Breast epithelium (tissue), 4 donors: Measurements from ENCODE around the gene TRIM56. TPM values are rescaled to one million over a fixed set of nuclear protein-coding genes. Genes with fewer than 3 reads are reported as not detected.
"Not testable (repeated sequence)": the region's sequence is repeated elsewhere in the genome, so short reads cannot be mapped to it uniquely, and the experiment has no call there.

ENCODE experiments used
- DNase-seq, 2 donors: peaks; one replicate each; pipeline ENCODE4 v3.0.0-alpha.2; 2019; ENCODE audit warnings: low spot score in 2 of 2
- H3K27ac ChIP-seq, 2 donors: fragments of 200-600 bp; sonication (generic) in 1 of 2; one replicate each; pipeline ENCODE4 v1.5.1; 2016 to 2019; ENCODE audit warnings: mild to moderate bottlenecking in 1 of 2
- H3K27me3 ChIP-seq, 2 donors: fragments of 200-600 bp; sonication (generic) in 1 of 2; one replicate each; pipeline versions ENCODE4 v1.5.1 to v1.6.0; 2017 to 2019; ENCODE audit warnings: control low read depth in 1 of 2, mild to moderate bottlenecking in 1 of 2
- H3K36me3 ChIP-seq: fragments of 200-600 bp; one replicate; pipeline ENCODE4 v1.5.1; 2019
- H3K4me1 ChIP-seq, 2 donors: fragments of 200-600 bp; sonication (generic); one replicate each; pipeline ENCODE4 v1.5.1; 2016 to 2019; ENCODE audit warnings: control low read depth in 1 of 2
- H3K4me3 ChIP-seq, 3 donors: fragments of 200-600 bp; sonication (generic); 1 replicate in 2 of 3; 2 replicates in 1 of 3; pipeline ENCODE4 v1.5.1; 2016 to 2019; ENCODE audit warnings: mild to moderate bottlenecking in 3 of 3, moderate library complexity in 2 of 3
- H3K9me3 ChIP-seq, 2 donors: fragments of 200-600 bp; sonication (generic) in 1 of 2; one replicate each; pipeline ENCODE4 v1.5.1; 2016 to 2019; ENCODE audit warnings: control low read depth in 1 of 2
- POLR2A ChIP-seq: fragments of 450-650 bp; IDR thresholded peaks from one replicate; pipeline ENCODE4 v1.6.1; 2016; ENCODE audit warnings: antibody characterized with exemption, mild to moderate bottlenecking, moderate library complexity
- POLR2AphosphoS5 ChIP-seq, 3 donors: sonication (generic); formaldehyde crosslinking; IDR thresholded peaks; one replicate each; pipeline ENCODE4 v1.6.1; 2017; ENCODE audit warnings: antibody characterized with exemption in 3 of 3
- intact Hi-C: fragments of 100-400 bp; cut with DNase I; formaldehyde crosslinking; loops from one replicate; pipeline ENCODE4 v1.15.1; 2023; ENCODE audit warnings: low total_unique reads
- total RNA-seq, 3 donors: library from RNA; depleted of rRNA; stranded (reverse); fragments of >200 nt; gene quantifications; one replicate each; pipeline ENCODE4 v1.1.0, GENCODE V29; 2016
- TF ChIP-seq, protein P1 (sequence below), 3 donors: fragments of 450-650 bp; IDR thresholded peaks; one replicate each; pipeline ENCODE4 v1.5.1; 2016 to 2017; ENCODE audit warnings: antibody characterized with exemption in 3 of 3, mild to moderate bottlenecking in 3 of 3, moderate library complexity in 3 of 3

TRIM56 gene
- total RNA-seq, 3 donors from 2014 or later = 14.1 to 21.6 (median 19.9) TPM

- peaks cover 0 to 7% of the 10 kb centered on the region in 2 donors for H3K4me1 ChIP-seq
- intact Hi-C loops = no loop called here
- no peak for DNase-seq
- no peaks in the 10 kb centered on the region for H3K9me3 ChIP-seq
- H3K27me3 ChIP-seq = no peaks in the 10 kb centered on the region
- peak overlapping the region in 2 of 3 donors; percentile 51 to 64 for H3K4me3 ChIP-seq
- TF ChIP-seq, protein P1, sequence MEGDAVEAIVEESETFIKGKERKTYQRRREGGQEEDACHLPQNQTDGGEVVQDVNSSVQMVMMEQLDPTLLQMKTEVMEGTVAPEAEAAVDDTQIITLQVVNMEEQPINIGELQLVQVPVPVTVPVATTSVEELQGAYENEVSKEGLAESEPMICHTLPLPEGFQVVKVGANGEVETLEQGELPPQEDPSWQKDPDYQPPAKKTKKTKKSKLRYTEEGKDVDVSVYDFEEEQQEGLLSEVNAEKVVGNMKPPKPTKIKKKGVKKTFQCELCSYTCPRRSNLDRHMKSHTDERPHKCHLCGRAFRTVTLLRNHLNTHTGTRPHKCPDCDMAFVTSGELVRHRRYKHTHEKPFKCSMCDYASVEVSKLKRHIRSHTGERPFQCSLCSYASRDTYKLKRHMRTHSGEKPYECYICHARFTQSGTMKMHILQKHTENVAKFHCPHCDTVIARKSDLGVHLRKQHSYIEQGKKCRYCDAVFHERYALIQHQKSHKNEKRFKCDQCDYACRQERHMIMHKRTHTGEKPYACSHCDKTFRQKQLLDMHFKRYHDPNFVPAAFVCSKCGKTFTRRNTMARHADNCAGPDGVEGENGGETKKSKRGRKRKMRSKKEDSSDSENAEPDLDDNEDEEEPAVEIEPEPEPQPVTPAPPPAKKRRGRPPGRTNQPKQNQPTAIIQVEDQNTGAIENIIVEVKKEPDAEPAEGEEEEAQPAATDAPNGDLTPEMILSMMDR (IDR thresholded peaks at IDR 0.05) = no peak
- peak overlapping the region; percentile 21 to 63 for H3K27ac ChIP-seq
- no peaks in the 10 kb centered on the region for H3K36me3 ChIP-seq
These were observed 2.2 kb downstream of the TRIM56 start for GRCh38 chr7:101087334-101088068.

DNA sequence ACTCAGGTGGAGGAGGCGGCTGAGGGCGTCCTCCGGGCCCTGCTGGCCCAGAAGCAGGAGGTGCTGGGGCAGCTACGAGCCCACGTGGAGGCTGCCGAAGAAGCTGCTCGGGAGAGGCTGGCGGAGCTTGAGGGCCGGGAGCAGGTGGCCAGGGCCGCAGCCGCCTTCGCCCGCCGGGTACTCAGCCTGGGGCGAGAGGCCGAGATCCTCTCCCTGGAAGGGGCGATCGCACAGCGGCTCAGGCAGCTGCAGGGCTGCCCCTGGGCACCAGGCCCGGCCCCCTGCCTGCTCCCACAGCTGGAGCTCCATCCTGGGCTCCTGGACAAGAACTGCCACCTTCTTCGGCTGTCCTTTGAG, 2.8 kb downstream of the TRIM56 start:
- H3K4me3 ChIP-seq = no peak overlapping the region
- no peaks in the 10 kb centered on the region for H3K27me3 ChIP-seq
- no peaks in the 10 kb centered on the region for H3K9me3 ChIP-seq
- TF ChIP-seq, protein P1 (IDR thresholded peaks at IDR 0.05) = no peak
- no peak for TF ChIP-seq POLR2AphosphoS5 (IDR thresholded peaks at IDR 0.05)
- TF ChIP-seq POLR2A = no peak
- intact Hi-C loops = no loop called here
- no peak overlapping the region for H3K27ac ChIP-seq
- DNase-seq = no peak
- no peaks in the 10 kb centered on the region for H3K36me3 ChIP-seq
- H3K4me1 ChIP-seq = peaks cover 0 to 7% of the 10 kb centered on the region in 2 donors

DNA sequence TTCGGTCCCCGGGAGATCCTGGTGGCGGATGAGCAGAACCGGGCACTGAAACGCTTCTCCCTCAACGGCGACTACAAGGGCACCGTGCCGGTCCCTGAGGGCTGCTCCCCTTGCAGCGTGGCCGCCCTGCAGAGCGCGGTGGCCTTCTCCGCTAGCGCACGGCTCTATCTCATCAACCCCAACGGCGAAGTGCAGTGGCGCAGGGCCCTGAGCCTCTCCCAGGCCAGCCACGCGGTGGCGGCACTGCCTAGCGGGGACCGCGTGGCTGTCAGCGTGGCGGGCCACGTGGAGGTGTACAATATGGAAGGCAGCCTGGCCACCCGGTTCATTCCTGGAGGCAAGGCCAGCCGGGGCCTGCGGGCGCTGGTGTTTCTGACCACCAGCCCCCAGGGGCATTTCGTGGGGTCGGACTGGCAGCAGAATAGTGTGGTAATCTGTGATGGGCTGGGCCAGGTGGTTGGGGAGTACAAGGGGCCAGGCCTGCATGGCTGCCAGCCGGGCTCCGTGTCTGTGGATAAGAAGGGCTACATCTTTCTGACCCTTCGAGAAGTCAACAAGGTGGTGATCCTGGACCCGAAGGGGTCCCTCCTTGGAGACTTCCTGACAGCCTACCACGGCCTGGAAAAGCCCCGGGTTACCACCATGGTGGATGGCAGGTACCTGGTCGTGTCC, 3.7 kb downstream of the TRIM56 start:
- Histone ChIP-seq H3K4me3 (no peak overlapping the region), H3K27ac (no peak overlapping the region), H3K9me3 (no peaks in the 10 kb centered on the region), H3K36me3 (no peaks in the 10 kb centered on the region), H3K4me1 (peaks cover 0 to 7% of the 10 kb centered on the region in 2 donors), H3K27me3 (no peaks in the 10 kb centered on the region)
- intact Hi-C loops = no loop called here
- TF ChIP-seq POLR2AphosphoS5 (IDR thresholded peaks at IDR 0.05) (no peak), POLR2A (no peak)
- TF ChIP-seq, protein P1 (IDR thresholded peaks at IDR 0.05) = no peak
- DNase-seq = no peak

DNA sequence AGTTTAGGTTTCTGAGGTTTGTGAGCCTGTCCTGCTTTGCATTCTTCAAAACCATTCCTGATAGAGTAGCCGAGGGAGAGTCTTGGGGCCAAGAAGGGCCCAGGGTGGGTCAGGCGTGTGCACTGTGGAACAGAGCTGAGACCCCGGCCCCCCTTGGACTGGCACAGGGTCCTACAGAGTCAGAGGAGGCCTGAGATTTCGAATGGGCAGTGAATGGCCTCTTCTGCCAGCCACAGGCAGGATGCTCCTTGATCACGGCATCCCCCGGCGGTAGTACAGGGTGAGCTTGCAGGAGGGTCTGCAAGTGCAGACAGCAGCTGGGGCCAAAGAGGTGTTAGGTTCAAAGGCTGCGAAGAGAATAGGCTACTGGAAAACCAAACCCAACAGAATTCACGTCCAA, 4.6 kb downstream of the TRIM56 start:
- Histone ChIP-seq H3K36me3 (no peaks in the 10 kb centered on the region), H3K4me3 (no peak overlapping the region), H3K27ac (no peak overlapping the region), H3K9me3 (no peaks in the 10 kb centered on the region), H3K27me3 (no peaks in the 10 kb centered on the region), H3K4me1 (peaks cover 0 to 7% of the 10 kb centered on the region in 2 donors)
- intact Hi-C loops = no loop called here
- TF ChIP-seq POLR2AphosphoS5 (IDR thresholded peaks at IDR 0.05) (no peak), POLR2A (no peak)
- TF ChIP-seq, protein P1 (IDR thresholded peaks at IDR 0.05) = no peak
- no peak for DNase-seq

GRCh38 chr7:101092266-101092905, 7.1 kb downstream of the TRIM56 start:
- H3K27me3 ChIP-seq, H3K9me3 ChIP-seq, H3K4me3 ChIP-seq, H3K4me1 ChIP-seq, H3K27ac ChIP-seq, DNase-seq, intact Hi-C loops, H3K36me3 ChIP-seq: not testable (repeated sequence)
